HEK293T (cell line): Measurements from ENCODE around the gene INSC.

ENCODE experiments used
- BHLHE40 ChIP-seq: fragments of 450-650 bp; IDR thresholded peaks from 2 replicates; pipeline ENCODE4 v1.6.1; 2016; ENCODE audit warnings: mild to moderate bottlenecking, moderate library complexity, borderline replicate concordance
- ELF4 ChIP-seq: fragments of 450-650 bp; IDR thresholded peaks from 2 replicates; pipeline ENCODE4 v1.6.1; 2017; ENCODE audit warnings: antibody characterized with exemption
- FOXA1 ChIP-seq: fragments of 450-650 bp; IDR thresholded peaks from 2 replicates; pipeline ENCODE4 v1.6.1; 2016; ENCODE audit warnings: mild to moderate bottlenecking
- SP1 ChIP-seq: fragments of 450-650 bp; IDR thresholded peaks from 2 replicates; pipeline ENCODE4 v1.6.1; 2017

- TF ChIP-seq BHLHE40 (no peak), SP1 (no peak), FOXA1 (no peak), ELF4 (no peak)
These were observed 24.5 kb downstream of the INSC start for GRCh38 chr11:15139096-15139770.
